GM19467 (cell line): ENCODE measurements around the gene EIF4B.

ENCODE experiments used
- ATAC-seq: cut with Tn5 transposase; IDR thresholded peaks from one replicate; pipeline ENCODE4 v1.9.1; 2021; ENCODE audit warnings: mild to moderate bottlenecking, moderate library complexity; ENCODE audit not compliant: unreplicated experiment

Gene EIF4B

DNA sequence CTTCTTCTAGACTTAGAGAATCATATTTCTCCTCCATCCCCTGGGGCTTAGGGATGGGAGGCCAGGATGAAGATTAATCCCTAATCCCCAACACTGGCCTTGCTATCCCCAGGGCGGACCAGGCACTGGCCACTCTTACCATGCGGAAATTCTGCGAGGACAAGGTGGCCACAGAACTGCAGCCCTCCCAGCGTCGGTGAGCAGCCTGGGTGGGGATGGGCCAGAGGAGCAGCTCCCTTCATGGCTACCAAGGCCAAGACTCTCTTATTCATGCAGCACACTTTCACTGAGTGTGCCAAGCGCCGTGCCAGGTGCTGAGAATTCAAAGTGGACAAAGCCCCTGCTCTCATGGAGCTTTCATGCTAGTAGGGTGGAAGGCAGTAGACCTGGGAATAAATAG lies 50.6 kb downstream of the EIF4B start:
- no peak for ATAC-seq

DNA sequence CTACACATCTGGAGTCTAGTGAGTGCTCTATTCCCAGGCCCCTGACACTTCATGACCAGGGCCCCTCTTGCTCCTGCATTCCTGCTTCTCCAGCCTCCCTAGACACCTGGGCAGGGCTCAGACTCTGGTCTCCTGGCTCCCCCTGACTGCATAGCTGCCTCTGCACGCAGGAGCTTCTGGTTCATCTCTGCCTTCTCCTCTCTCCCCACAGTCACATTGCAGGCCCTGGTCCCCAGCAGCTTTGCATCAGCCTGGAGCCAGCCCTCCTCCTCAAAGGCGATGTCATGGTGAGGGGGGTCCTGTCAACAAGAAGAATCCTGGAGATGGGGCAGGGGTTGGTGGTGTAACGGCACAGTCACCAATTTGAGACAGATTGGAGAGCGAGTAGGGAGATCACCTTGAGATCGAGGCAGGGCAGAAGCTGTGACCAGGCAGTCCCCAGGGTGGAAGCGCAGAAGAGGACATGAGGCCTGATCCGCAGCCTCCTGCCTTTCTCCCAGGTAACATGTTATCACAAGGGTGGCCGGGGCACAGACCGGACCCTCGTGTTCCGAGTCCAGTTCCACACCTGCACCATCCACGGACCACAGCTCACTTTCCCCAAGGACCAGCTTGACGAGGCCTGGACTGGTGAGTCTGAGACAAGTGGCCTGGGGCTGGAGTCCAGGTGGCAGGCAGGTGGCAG lies 51.7 kb downstream of the EIF4B start:
- ATAC-seq = no peak

DNA sequence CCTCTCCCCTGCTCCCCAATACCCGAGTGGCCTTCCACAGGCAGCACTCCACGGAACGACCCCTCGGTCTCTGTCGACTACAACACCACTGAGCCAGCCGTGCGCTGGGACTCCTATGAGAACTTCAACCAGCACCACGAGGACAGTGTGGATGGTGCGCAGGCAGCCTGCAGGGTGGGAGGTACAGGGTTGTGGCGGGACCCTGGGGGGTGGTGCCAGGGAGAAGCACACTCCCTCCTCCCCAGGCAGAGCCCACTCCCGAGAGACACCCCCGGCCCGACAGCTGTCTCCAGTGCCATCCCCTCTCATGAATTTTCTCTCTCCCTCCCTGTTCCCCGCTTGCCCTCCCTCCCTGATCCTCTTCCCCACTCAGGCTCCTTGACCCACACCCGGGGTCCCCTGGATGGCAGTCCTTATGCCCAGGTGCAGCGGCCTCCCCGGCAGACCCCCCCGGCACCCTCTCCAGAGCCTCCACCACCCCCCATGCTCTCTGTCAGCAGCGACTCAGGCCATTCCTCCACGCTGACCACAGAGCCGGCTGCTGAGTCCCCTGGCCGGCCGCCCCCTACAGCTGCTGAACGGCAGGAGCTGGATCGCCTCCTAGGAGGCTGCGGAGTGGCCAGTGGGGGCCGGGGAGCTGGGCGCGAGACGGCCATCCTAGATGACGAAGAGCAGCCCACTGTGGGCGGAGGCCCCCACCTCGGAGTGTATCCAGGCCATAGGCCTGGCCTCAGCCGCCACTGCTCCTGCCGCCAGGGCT lies 52.6 kb downstream of the EIF4B start:
- no peak for ATAC-seq

GRCh38 chr12:53059434-53060063 lies 53.3 kb downstream of the EIF4B start:
- ATAC-seq = no peak

- no peak for ATAC-seq
Observed at GRCh38 chr12:53060064-53060720, 53.9 kb downstream of the EIF4B start.

GRCh38 chr12:53060721-53061276 lies 54.5 kb downstream of the EIF4B start:
- ATAC-seq = no peak

DNA sequence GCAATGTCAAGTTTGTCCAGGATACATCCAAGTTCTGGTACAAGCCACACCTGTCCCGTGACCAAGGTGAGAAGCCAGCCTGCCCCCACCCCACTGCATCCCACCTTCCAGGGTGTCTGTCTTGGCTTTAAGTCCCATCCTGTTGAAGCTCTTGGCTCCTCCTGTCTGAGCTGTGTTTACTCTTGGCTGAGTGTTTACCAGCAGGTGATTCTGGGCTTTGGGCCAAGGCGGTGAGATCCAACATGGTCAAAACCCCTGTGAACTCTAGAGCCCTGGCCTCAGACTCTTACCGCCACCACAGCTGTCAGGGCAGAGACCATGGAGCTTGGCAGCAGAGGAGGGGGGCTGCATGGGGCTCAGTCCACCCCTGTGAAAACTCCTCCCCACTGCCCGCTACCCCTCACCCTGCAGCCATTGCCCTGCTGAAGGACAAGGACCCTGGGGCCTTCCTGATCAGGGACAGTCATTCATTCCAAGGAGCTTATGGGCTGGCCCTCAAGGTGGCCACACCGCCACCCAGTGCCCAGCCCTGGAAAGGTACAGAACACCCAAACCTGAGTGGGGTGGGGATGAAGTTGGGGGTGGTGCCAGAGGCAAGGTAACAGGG lies 55.3 kb downstream of the EIF4B start:
- ATAC-seq = no peak

DNA sequence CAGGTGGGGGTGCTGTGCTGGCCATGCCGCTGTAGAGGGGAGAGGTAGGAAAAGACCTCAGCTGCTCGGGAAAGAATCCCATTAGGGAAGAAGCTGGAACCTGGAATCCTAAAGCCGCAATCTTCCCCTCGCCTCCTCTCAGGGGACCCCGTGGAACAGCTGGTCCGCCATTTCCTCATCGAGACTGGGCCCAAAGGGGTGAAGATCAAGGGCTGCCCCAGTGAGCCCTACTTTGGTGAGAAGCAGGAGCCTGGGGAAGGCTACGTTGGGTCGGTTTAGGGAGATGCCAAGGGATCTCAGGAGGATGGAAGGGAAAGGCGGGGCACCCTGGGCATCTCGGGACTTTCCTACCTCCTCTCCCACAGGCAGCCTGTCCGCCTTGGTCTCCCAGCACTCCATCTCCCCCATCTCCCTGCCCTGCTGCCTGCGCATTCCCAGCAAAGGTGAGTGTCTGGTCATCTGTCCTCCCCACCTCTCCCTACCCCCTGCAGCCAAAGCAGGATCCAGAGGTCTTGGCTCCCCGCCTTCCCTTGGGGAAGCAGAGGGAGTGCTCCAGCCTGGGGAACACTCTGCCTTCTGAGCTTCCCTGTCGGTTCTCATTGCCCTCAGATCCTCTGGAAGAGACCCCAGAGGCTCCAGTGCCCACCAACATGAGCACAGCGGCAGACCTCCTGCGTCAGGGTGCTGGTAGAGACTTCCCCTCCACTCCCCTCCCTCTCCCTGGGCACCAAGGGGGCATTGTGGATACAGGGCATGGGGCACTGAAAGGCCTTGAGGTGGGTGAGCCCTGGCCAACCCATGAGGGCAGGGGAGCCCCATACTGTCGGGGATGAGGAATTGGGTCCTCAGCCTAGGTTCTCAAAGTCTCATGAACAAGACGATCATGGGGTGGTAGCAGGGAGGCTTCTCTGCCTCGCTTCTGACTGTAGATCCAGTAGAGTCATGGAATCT lies 56.0 kb downstream of the EIF4B start:
- no peak for ATAC-seq

DNA sequence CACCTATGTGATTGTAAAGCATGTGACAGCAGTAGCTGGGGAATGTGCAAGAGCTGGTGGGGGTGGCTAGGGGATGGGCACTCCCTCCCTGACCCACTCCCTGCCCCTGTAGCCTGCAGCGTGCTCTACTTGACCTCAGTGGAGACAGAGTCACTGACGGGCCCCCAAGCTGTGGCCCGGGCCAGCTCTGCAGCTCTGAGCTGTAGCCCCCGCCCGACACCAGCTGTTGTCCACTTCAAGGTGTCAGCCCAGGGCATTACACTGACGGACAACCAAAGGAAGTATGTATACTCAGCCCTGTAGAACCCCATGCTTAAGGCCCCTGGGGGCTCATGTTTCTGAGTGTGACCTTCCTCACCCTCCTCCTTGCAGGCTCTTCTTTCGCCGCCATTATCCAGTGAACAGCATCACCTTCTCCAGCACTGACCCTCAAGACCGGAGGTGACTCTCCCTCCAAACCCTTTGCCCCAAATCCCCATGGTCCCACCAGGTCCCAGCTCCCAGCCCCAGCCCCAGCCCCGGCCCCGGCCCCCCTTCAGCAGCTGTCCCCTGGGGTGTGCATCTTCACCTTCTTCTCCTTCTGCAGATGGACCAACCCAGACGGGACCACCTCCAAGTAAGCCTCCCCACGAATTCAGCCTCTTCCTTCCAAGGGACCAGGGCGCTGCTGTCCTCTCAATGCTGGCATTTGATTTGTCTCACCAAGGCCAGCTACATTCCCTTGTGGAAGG lies 56.9 kb downstream of the EIF4B start:
- no peak for ATAC-seq

DNA sequence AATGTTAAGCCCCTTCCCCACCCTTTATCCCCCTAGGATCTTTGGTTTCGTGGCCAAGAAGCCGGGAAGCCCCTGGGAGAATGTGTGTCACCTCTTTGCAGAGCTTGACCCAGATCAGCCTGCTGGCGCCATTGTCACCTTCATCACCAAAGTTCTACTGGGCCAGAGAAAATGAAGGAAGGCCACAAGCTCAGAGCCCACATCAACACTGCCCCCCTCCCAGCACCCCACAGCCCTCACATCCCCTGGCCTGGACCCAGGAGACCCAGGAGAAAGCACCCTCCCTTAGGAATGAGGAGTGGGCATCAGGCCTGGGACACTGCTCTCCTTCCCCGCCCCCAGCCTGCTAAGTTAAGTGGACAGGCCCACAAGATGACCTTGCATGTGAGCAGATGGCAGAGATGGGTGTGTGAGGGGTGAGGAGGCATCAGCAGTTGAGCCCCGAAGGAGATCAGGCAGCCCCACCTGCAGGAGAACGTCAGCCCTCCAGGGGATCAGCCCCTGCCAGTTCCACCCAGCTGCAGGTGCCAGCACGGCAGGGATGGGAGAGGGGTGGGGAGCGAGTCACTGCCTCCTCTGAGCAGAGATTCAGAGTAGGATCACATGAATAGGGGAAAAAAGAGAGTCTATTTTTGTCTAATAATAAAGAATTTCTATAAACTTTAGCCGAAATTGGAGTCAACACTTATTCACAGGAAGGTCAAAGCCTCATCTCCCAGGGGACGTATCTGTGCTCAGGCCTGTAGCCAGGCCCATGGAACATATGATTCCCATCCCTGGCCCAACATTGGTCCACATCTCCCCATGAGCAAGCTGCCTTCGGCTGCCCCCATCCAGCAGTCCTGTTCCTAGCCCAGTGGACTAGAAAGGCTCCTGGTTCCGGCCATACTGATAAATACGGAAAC lies 57.7 kb downstream of the EIF4B start:
- ATAC-seq = no peak

DNA sequence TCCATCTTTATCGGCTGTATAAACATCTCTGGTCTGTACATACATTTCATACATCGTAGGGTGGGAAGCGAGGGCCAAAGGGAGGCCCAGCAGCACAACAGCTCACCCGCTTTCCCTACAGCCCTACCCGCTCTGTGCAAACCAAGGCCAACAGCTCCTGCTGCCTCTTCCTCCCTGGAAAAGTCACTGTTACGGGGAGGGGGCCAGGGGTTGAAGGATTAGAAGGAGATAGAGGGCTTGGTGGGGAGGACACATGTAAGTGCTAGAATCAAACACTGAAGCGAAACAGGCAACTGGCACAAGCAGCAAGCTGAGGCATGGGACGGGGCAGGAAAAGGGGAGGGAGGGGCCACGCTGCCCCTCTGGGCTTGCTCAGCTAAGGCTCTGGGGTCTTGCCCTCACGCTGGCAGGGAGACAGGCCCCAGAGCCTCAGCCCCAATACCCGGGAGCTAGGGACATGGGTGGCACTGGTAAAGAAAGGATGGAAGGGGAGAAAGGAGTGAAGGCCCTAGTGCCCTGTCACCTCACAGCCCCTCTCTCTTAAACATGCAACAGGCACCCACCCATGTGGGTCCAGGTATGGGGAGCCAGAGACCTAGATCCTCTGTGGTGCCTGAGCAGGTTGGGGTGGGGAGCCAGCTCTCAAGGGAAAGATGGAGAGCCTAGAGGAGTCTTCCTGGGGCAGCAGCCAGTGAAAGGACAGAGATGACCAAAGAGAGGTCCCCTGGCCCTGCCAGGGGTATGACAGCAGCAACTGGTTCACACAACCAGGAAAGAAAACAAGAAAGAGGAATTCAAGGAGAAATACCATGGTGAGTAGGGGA lies 58.6 kb downstream of the EIF4B start:
- ATAC-seq = no peak

DNA sequence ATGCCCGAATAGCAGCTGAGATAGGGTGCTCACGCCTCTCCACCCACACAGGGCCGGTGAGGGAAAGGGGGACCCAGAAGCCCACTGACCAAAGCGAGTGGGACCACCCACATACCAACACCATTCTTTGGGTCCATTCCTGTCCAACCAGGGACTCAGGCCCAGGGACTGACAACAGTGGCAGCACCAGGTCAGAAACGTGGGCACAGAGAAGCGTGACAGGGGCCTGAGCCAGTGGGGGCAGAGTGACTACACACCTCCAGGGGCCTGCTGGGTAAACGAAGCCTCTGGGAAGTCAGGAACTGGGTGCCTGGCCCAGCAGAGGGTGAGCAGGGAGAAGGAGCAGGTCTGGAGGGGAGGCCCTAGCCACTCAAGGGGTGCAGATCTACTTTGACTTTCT lies 59.2 kb downstream of the EIF4B start:
- no peak for ATAC-seq

DNA sequence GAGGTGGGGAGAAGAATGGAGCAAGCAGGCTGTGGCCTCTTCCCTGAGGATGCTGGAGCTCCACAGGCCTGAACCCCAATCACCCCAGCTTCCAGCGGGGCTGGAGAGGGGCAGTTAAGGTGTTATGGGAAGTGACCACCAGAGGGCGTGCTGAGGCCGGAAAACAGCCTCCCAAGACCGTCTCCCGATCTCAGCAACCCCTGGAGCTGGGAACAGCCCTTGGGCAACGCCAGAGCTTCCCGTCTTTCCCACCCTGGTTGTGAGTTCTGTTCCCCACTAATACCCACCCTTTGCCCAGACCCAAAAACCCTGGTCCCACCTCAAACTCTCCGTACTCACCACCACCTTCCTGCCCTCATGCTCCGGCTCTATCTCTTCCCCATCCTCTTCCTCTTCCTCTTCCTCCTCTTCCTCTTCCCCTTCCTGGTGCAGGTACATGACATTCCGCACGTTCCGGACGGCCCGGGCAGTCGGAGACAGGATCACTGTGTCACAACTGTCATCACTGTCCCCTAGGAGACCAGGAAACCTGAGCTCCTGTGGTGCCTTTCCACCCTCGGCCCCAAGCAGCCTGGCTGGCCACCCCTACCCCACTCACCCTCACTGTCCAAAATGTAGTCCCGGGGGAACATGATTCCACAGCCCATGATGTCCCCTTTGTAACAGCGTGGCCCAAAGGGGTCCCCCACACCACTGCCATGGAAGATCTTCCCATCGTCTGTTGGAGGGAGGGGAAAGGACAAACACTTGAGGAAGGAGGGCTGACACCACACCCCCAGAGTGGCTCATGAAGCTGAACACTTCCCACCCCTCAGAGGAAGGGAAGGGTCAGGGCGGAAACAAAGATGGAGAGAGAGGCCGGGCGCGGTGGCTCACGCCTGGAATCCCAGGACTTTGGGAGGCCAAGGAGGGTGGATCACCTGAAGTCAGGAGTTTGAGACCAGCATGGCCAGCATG lies 60.0 kb downstream of the EIF4B start:
- ATAC-seq = no peak

DNA sequence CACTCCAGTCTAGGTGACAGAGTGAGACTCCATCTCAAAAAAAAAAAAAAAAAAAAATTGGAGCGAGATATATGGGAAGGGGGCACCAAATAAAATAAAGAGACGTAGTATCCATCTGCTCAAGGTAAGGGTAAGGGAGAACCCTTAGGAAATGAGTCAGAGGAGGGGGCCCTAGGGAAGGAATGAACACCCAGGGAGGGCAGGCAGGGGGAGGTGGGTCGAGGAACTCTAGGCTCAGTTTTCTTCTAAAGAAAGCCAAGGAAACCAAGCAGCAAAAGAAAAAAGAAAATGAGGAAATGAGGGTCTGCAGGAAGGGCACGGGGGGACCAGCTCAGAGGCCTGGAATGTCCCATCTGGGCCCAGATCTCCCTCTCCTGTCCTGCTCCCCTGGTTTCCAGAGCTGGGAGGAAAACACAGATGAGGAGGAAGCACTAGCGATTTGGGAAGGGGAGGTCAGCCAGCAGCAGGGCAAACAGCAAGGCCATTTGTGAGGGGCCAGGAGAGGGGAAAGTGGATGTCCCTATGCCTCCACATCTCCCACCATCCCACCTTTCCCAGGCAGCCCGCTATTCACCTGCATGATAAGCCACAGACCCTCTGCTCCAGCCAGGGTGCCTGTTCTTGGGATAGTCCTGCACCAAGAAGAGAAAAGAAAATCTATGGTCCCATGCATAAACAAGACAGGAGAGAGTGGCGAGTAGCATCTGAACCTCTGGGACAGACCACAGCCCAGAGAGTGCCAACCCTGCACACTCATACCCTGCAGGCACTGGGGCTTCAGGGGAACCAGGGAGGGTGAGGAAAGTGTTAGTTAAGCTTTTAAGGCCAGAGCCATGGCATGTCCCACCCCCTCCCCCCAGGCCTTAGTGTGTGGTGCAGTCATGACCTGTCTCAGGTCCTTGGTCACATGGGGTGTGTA lies 61.1 kb downstream of the EIF4B start:
- no peak for ATAC-seq
